Hematopoietic multipotent progenitor cell treated with erythropoietin and hydrocortisone succinate and interleukin-3 and kit ligand, for 15 days (in vitro differentiated cells): ENCODE measurements around the gene ENOSF1.

Experiments
- DNase-seq: peaks from one replicate; pipeline ENCODE4 v3.0.0-alpha.2; 2015; ENCODE audit warnings: low spot score

Gene ENOSF1

GRCh38 chr18:634551-635045, 77.8 kb downstream of the ENOSF1 start:
- no peak for DNase-seq

- no peak for DNase-seq
These were observed 80.9 kb downstream of the ENOSF1 start for GRCh38 chr18:631560-631959.

- DNase-seq, result no peak
These were observed 82.9 kb downstream of the ENOSF1 start for GRCh38 chr18:629269-630150.

GRCh38 chr18:627231-627630, 85.2 kb downstream of the ENOSF1 start:
- no peak for DNase-seq

- DNase-seq, result peak; percentile 64
These were observed 88.4 kb downstream of the ENOSF1 start for GRCh38 chr18:623761-624620.

GRCh38 chr18:622289-622688, 90.1 kb downstream of the ENOSF1 start:
- no peak for DNase-seq

- DNase-seq, result no peak
These were observed 91.0 kb downstream of the ENOSF1 start for GRCh38 chr18:621291-622043.
